ENCODE data around the gene ZFYVE28.
"Not testable (repeated sequence)": the region's sequence is repeated elsewhere in the genome, so short reads cannot be mapped to it uniquely, and the experiment has no call there.

ZFYVE28 gene

DNA sequence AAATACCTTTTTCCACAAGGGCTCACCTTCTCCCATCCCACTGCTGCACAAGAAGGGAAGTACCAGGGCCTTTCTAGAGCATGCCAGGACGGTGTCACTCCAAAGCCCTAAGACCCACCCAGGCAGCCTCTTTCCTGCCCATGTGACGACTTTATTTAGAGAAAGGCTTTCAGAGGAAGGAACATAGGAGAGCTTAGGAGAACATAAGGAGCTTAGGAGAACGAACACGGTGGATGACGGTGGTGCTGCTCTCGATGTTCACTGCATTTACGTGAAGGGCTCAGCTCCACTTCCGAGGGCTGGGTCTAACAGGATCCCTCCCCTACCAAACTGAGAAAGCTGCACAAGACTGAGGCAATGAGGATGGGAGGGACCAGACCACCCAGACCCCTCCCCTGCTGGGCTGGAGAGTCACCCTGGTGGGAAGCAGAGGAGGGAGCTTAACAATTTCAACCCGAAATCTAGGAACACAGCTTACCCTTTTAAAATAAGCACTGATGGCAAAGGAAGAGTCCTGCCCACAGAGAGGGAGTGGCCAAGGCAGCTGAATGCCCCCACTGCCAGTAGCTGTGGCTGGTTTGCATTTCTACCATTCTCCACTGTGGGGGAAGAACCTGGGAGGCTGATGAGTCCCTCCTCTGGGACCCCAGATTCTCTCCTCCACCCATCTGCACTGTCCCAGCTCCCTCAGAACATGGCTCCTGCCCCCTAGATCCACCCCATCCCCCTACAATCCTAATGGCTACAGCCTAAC is 29.8 kb downstream of the ZFYVE28 start:
- DNase-seq, result no peak

DNA sequence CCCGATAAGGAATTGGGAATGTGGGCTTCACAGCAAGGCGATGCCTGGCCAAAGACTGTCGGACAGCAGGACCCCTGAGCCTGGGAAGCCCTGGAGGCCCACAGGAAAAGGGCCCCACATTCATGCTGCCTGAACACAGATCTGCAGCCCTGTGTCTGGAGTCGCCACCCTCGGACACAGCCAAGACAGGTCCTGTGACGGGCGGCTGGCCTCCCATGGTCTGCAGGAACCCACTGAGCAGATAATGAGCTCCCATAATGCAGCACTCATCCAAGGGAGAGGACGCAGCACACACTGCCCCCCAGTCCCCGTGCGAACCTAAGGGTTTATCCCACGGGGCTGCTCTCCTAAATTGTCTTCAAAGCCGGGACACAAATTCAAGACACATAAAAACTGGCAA is 30.6 kb downstream of the ZFYVE28 start:
- no peak for DNase-seq

DNA sequence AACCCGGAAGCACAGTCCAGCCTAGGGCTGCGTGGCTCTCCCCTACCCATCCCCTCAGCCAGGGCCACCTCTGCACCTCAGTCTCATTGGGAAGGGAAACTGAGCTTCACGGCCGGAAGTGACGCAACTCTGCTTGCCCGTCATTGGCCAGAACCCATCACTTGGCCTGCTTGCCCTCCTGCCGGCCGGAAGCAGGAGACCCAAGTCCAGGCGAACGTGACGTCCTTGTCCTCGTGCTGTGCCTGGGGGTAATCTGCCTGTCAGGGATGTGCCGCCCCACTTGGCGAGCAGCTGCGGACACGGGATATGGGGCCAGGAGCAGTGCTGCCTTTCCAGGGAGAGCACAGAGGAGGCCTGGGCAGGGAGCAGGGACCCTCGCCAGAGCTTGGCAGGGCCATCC is 31.2 kb downstream of the ZFYVE28 start:
- no peak for DNase-seq

DNA sequence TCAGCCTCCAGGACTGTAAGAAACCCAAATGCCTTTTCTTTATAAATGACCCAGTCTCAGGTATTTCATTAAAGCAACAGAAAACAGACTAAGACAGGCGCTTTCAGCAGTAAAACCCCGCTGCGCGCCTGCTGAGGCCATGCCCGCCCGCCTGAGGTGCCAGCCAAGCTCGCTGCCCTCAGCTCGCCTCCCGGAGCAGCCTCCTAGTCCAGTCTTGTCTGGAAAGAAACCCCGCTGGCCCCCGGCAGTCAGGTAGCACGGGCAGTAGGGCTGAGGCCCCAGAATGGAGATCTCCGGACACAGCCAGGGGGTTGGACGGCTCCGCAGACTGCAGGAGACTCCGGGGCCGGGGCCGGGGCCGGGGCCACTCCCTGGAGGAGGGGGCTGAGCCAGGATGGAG is 31.7 kb downstream of the ZFYVE28 start:
- no peak for DNase-seq

DNA sequence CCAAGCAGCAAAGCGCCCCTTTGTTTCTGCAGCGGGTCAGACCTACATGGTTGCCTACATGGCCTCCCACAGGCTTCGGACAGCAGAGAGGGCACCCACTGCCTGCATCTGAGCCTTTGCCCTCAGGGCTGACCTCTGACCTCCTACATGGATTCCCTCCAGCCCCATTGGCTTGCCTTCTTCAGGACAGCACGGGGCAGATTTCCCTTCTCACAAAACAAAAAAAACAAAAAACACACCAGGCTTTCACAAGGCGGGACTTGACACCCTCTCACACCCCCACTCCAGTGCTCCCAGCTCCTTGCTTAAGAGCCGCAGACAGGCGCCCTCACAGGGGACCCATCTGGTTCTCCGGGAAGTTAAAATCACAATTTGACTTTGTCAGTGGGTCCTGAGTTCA is 32.9 kb downstream of the ZFYVE28 start:
- no peak for DNase-seq

DNA sequence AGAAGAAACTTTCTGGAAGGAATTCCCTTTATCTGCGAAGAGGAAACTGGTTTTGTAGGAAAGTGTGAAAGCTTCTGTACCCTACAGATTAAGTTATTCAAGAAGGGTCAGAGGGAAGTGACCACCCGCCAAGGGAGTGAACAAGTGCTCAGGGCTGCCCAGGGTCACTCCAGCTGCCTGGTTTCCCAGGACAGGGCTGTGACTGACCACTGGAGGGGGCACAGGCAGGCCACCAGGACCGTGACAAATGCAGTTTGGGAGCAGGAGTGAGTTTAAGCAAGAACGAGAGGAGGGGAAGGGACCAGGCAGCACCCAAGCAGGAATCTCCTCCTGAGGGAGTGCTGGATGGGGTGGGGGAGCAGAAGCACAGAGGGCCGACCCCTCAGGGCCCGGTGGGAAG is 34.2 kb downstream of the ZFYVE28 start:
- no peak for DNase-seq

DNA sequence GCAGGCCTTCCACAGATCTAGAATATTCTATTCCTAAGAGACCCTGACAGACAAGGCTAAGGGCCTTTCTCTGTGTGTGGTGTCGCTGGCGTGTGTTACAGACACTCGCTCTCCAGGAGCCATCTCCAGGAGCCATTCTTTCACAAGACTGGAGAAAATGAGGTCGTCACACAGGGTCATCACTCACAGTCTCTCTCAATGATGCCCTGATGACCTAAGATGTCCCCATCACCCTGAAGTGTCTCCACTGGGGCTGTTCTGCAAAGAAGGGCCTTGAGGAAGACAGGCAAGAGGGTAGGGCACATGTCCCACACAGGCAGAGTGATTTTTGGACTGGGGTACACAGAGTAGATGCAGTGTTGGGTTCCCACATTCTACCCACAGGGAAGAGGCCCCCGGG is 34.7 kb downstream of the ZFYVE28 start:
- DNase-seq, result no peak

DNA sequence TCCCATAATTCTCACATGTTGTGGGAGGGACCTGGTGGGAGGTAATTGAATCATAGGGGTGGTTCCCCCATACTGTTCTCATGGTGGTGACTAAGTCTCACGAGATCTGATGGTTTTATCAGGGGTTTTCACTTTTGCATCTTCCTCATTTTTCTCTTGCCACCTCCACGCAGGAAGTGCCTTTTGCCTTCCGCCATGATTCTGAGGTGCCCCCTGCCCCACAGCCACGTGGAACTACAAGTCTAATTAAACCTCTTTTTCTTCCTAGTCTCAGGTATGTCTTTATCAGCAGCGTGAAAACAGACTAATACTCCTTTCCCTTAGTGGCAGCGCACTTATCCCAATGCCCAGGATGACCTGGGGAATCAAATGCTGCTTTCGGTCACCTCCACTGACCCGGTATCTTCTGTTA is 35.2 kb downstream of the ZFYVE28 start:
- DNase-seq, result not testable (repeated sequence)

DNA sequence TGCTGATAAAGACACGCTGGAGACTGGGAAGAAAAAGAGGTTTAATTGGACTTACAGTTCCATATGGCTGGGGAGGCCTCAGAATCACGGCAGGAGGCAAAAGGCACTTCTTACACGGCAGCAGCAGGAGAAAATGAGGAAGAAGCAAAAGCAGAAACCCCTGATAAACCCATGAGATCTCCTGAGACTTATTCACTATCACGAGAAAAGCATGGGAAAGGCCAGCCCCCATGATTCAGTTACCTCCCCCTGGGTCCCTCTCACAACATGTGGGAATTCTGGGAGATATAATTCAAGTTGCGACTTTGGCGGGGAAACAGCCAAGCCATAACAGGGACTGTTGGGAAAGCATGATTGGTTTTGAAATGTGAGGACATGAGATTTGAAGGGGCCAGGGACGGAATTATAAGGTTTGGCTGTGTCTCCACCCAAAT is 35.7 kb downstream of the ZFYVE28 start:
- not testable (repeated sequence) for DNase-seq

DNA sequence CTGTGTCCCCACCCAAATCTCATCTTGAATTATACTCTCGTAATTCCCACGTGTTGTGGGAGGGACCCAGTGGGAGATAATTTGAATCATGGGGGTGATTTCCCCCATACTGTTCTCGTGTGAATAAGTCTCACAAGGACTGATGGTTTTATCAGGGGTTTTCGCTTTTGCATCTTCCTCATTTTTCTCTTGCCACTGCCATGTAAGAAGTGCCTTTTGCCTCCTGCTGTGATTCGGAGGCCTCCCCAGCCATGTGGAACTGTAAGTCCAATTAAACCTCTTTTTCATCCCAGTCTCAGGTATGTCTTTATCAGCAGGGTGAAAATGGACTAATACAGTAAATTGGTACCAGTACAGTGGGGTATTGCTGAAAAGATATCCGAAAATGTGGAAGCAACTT is 37.9 kb downstream of the ZFYVE28 start:
- not testable (repeated sequence) for DNase-seq

DNA sequence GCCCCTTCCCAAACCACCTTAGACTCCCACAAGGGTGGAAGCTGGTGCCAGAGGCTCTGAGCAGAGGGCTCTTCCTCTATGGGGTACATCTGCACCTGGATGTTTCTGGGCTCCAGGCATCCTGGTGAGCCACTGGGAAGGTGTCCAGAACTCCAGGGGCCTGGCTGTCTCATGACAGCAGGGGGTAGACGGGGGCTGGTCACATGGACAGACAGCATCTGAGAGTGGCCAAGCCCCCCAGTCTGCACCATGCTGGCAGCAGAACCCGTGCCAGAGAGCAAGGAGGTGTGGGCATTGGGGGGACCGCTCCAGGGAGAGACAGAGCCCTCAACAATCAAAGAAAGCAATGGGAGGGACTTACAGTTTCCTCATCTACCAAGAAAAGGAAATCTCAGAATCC is 39.5 kb downstream of the ZFYVE28 start:
- no peak for DNase-seq

DNA sequence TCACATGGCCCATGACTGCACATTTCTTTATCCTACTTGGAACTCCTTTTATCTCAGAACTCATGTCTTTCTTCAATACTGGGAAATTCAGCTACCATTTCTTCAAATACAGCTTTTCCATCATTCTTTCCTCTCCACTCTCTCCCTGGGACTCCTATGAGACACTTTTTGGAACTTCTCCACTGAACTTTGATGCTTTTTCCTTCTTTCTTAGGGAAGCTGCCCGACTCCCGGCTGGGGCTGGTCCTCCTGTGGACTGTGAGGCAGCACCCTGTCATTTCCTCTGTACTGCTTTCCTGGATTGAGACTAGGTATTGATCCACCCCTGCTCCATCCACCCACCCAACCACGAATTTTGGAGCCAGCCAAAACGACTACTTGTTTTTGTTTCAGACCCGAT is 40.0 kb downstream of the ZFYVE28 start:
- no peak for DNase-seq

DNA sequence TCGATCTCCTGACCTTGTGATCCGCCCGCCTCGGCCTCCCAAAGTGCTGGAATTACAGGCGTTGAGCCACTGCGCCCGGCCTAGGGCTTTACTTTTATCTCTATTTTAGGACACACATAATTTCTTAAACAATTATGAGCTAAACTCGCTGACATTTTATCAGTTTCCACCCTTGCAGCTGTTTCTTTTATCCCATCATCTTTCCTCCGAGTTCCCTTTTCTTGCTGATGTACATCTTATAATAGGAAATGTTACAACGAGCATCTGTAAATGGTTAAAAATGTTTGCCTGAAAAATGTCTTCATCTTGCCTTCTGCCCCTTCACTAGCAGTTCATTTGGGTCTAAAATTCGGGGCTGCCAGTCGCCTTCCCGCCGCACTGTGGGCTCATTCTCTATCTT is 41.2 kb downstream of the ZFYVE28 start:
- no peak for DNase-seq

DNA sequence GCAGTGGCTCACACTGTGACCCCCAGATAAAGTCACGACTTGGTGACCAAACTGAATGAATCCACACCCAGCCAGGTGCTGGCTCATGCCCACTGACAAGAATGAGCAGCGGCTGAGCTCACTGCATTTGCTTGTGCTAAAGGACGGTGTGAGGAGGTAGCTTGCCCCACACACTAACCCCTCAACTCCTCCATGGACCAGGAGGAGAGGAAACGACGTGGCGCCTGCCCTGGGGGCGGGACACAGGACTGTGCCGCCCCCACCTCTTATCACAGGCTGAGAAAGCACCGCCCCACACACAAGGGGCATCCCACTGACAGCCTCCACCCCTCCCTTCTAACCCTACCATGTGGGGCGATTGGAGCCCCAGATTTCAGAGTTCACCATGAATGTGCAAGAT is 43.0 kb downstream of the ZFYVE28 start:
- DNase-seq, result no peak

DNA sequence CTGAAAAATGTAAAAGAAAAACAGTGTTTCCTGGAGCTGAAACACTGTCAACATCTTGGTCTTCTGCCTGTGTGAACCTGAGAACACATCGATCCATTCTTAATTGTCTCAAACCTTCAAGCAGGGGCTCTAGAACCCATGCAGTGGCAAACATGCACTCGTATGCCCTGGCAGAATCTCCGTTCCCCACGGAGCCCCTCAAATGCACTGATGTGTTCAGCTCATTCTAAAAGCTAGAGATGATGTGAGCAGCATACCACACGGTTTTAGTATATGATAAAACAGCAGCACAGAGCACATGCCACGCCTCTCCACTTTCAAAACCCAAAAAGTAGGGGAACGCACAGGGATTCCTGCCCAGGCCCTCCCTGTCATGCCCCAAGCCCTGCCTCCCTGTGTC is 44.9 kb downstream of the ZFYVE28 start:
- DNase-seq, result no peak

DNA sequence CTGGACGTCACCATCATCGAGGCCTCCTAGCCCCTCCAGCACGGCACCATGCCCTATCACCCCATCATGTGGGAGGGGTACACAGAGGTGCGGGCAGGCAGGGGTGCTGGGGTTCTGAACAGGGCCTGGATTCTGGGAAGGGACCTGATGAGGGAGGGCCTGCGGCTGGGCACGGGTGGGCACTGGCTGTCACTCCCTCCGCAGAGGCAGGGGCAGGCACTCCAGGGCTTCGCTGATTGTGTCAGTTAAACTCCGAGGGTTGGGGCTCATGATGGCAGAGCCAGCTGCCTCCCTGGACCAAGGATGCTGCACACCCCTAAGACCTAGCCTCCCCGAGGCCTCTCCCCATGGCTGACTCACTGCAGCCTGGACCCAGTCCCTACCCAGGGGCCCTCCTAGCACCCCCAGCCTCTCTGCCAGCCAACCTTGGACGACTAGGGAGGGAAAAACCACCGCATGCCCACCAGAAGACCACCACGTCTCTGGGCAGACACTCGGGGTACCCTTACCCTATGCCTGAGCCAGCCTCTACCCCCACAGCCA is 45.9 kb downstream of the ZFYVE28 start:
- no peak for DNase-seq

DNA sequence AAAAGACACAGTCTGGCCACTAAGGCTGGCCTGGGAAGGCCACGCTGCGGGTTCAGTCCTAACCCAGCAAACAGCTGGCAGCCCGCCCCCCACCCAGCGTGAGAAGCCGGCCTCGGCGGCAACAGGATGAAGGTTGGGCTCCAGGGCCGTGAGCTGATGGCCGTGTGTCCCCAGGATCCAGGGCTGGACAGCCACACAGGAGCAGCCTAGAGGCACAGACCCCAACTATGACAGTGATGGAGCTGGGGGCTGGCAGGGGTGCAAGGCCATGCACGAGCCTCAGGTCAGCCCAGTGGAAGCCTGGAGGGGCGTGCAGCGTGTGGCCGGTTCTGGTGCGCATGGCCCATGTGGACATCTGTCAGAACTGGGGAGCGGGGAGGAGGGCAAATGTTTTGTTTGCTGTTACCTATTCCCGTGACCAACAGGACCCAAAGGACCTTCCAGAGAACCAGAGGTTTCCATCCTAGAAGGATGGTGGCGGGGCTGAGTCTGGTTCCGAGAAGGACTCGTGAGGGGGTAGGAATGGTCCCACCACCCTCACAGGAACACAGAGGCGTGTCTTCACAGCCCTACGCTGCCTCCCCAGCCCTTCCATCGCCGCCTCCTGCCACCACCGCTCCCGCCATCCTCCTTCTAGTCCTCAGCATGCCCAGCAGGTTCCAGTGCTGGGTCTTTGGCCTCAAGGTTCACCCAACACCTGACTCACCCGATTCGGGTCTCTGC is 46.5 kb downstream of the ZFYVE28 start:
- no peak for DNase-seq

DNA sequence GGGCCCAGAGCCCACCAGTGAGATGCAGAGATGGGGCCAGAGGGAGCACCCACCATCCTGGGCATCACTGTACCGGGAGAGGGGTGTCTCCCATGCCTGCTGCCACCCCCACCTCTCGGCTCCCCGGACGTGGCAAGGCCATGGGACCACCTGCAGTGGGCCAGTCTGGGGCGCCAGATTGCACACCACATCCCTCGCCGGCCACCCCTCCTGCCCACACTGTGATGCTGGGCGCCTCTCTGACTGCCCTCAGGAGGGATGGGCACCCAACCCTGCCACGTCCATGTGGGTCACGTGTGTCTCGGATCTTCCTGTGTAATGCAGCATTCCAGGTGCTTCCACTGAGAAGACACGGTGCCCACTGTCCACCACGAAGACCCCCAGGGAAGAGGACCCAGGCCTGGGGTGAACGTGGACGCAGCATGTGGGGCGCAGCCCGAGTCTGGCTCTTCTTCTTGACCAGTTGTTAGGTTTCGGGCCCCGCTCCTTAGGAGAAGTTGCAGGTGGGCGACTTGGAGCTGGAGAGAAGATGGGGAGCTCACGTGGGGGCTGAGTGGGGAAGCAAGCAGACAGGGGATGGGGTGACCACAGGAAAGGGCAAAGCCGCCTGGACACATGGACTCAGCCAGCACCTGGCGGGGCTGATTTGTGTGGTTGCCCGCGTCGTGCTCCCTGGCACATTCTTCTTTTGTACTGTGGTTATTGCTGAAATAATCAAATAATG is 47.7 kb downstream of the ZFYVE28 start:
- DNase-seq, result no peak

DNA sequence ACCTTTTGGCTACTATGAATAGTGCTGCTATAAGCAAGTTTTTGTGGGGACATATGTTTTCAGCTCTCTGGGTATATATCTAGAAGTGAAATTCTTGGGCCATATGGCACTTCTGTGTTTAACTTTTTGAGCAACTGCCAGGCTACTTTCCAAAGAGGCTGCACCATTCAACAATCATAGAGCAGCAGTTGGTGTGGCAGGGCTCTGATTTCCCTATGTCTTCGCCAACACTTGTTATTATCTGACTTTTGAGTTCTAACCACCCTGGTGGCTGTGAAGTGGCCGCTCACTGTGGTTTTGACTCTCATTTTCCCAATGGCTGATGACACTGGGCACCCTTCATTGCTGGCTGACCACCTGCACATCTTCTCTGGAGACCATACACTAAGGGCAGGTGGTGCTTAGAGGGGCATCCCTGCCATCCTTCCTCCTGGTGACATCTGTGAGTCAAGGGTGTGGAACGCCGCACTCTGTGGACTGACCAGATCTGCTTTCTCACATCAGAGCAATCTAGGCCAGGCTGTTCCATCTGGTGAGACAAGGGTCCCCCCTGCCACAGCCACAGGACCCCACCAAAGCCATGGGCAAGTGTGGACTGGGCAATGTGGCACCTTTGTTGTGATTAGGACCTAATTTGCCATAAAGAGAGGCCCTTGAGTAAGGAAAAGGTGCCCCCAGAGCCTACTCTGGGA is 49.6 kb downstream of the ZFYVE28 start:
- DNase-seq, result no peak

DNA sequence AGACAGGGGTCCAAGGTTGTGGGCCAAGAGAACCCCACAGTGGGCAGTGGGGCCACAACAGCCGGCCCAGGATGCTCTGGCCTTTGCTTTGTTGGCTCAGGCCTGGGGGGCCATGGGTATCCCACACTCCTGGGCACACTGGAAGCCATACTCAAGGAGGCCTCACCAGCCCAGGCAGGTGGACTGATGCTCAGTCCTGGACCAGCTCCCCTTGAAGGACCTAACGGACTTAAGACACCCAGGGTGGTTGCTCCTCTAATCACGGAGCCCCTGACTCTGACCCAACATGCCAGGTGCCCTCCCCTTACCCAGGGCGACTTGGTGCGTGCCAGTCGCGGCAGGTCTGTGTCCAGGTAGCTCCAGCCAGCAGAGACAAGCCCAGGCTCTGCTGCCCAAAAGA is 50.8 kb downstream of the ZFYVE28 start:
- DNase-seq, result no peak

DNA sequence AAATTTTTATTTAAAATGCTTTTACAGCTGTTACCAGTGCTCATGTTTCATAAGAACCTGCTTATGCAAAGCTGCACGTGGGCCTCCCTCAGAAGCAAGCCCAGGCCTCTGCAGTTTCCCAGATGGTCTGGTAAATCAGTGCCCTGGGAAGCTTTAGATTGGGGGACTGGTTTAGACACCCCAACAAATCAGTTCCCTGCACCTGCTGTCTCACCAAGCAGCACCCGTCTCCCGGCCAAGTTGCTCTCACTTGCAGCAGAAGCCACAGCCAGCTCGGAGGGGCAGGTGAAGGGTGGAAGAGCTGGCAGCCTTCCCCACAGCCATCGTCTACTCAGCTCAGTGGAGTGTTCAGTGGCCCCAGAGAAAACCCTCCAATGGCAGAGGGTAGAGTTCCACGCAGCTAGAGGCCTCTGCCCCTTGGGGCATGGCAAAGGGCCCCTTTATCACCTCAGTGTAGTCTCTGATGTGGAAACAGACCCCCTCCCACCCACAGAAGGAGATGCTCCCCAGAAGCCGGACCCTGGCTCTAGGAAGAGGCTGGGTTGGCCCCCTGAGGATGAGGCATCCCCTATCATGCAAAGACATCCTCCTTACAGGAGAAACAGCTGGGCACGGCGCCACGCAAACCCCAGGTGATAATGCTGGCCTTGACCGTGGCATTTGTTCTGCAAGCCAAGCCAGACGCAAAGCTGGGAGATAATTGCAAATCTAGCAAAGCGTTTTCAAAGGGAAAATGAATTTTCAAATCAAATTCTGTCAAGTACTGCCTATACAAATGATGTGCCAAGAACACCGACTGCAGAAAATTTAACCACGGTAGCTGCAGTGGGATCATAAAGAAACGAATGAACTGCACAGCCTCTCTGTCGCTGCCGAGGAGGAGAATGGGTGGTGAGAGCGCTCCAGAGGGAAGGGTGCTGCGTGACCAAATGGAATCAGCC is 51.9 kb downstream of the ZFYVE28 start:
- DNase-seq, result no peak

DNA sequence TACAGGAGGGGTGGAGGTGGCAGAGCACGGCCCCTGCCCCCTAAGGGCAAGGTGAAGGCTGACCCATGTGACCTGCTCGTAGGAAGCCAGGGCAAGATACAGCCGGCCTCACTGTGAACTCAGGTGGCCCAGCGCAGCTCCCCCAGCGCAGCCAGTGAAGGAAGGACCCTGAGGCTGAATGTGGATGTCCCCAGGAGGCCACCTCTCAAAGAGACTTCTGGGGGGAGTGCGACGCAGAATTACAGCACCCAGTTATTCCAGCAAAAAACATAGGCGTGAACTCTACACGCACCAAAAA is 52.6 kb downstream of the ZFYVE28 start:
- DNase-seq, result no peak

All from CD4-positive, alpha-beta T cell treated with Interleukin-4 for 1 hour (primary cell).